ENCODE results near the gene SCEL. TPM values are rescaled to one million over a fixed set of nuclear protein-coding genes. Genes with fewer than 3 reads are reported as not detected.

SCEL gene
- total and polyA plus RNA-seq, 8 donors, result 0.19 to 76.8 (median 1.0) TPM; not detected in 4

- H3K27ac ChIP-seq, result no peak overlapping the region
- H3K4me1 ChIP-seq, result peaks cover 0 to 12% (median 7%) of the 10 kb centered on the region in 4 donors
- peak; percentile 38 to 88 for DNase-seq
- H3K36me3 ChIP-seq, result no peaks in the 10 kb centered on the region
- H3K4me3 ChIP-seq, result no peak overlapping the region
- no peak for TF ChIP-seq EP300 (IDR thresholded peaks at IDR 0.05)
- no peak for TF ChIP-seq POLR2AphosphoS5 (IDR thresholded peaks at IDR 0.05)
- TF ChIP-seq CTCF (IDR thresholded peaks at IDR 0.05), result no peak
- no peak for TF ChIP-seq POLR2A (IDR thresholded peaks at IDR 0.05)
- no peaks in the 10 kb centered on the region for H3K27me3 ChIP-seq
- no peaks in the 10 kb centered on the region for H3K9me3 ChIP-seq
- 22 to 37% (median 25%) methylated on average over 1 of the region's 1 CpG for WGBS, 5 donors
- intact Hi-C loops (cut with DNase I; ENCODE audit: low total_unique reads), result no loop called here
These were observed 8.8 kb downstream of the SCEL start for GRCh38 chr13:77544355-77544754.

- no peak overlapping the region for H3K4me3 ChIP-seq
- WGBS, 5 donors, result 53 to 67% (median 63%) methylated on average over 4 of the region's 4 CpGs
- H3K27me3 ChIP-seq, result no peaks in the 10 kb centered on the region
- no peaks in the 10 kb centered on the region for H3K9me3 ChIP-seq
- intact Hi-C loops (cut with DNase I; ENCODE audit: low total_unique reads), result no loop called here
- DNase-seq, result no peak
- no peaks in the 10 kb centered on the region for H3K36me3 ChIP-seq
- TF ChIP-seq CTCF (IDR thresholded peaks at IDR 0.05) (no peak), EP300 (IDR thresholded peaks at IDR 0.05) (no peak), POLR2AphosphoS5 (IDR thresholded peaks at IDR 0.05) (no peak), POLR2A (IDR thresholded peaks at IDR 0.05) (no peak)
- H3K27ac ChIP-seq, result no peak overlapping the region
- peaks cover 0 to 12% (median 7%) of the 10 kb centered on the region in 4 donors for H3K4me1 ChIP-seq
These were observed 9.3 kb downstream of the SCEL start for GRCh38 chr13:77544758-77545338.

- Histone ChIP-seq H3K36me3 (no peaks in the 10 kb centered on the region), H3K9me3 (no peaks in the 10 kb centered on the region), H3K27me3 (no peaks in the 10 kb centered on the region), H3K4me1 (peaks cover 0 to 12% (median 7%) of the 10 kb centered on the region in 4 donors), H3K4me3 (no peak overlapping the region), H3K27ac (no peak overlapping the region)
- intact Hi-C loops (cut with DNase I; ENCODE audit: low total_unique reads), result no loop called here
- no peak for DNase-seq
- WGBS, 5 donors, result 44 to 61% (median 54%) methylated on average over 3 of the region's 3 CpGs
- TF ChIP-seq POLR2A (IDR thresholded peaks at IDR 0.05) (no peak), EP300 (IDR thresholded peaks at IDR 0.05) (no peak), POLR2AphosphoS5 (IDR thresholded peaks at IDR 0.05) (no peak), CTCF (IDR thresholded peaks at IDR 0.05) (no peak)
These were observed 10.3 kb downstream of the SCEL start for GRCh38 chr13:77545626-77546412.

- Histone ChIP-seq H3K27ac (no peak overlapping the region), H3K4me1 (peaks cover 0 to 12% (median 7%) of the 10 kb centered on the region in 4 donors), H3K4me3 (no peak overlapping the region), H3K9me3 (no peaks in the 10 kb centered on the region), H3K36me3 (no peaks in the 10 kb centered on the region), H3K27me3 (no peaks in the 10 kb centered on the region)
- TF ChIP-seq CTCF (IDR thresholded peaks at IDR 0.05) (no peak), EP300 (IDR thresholded peaks at IDR 0.05) (no peak)
- 76 to 86% (median 79%) methylated on average over 1 of the region's 1 CpG for WGBS, 5 donors
- intact Hi-C loops (cut with DNase I; ENCODE audit: low total_unique reads), result no loop called here
- no peak for DNase-seq
These were observed 12.6 kb downstream of the SCEL start for GRCh38 chr13:77548095-77548494.
